ENCODE results near the gene MICAL2. TPM values are rescaled to one million over a fixed set of nuclear protein-coding genes. Genes with fewer than 3 reads are reported as not detected.

MICAL2 gene
- total and polyA plus RNA-seq, 2 donors (not counting 3 experiments of a cell fraction or from before 2014, with no cell fraction given) = 67.6 to 200 TPM

- dilution Hi-C loops (cut with MboI; ENCODE audit: extremely low pct_ligation_motif_present, low sequenced_read_pairs) (no loop called here), intact Hi-C loops (cut with micrococcal nuclease) (loop anchor here (1.0 kb wide), 1 partner anchor 149 kb away; no protein-coding TSS in a partner anchor)
- Histone ChIP-seq H3K36me3 (ENCODE audit: control insufficient read depth in 2 of 2, extremely low read depth in 1 of 2, insufficient read depth in 2 of 2, low read length in 2 of 2) (no peaks in the 10 kb centered on the region), H3K27me3 (ENCODE audit: control insufficient read depth in 2 of 2, insufficient read depth in 2 of 2, low read length in 2 of 2) (no peaks in the 10 kb centered on the region), H3K9me1 (replicated peaks; ENCODE audit: control insufficient read depth, extremely low read depth, insufficient read depth, low read length) (no peaks in the 10 kb centered on the region), H3K79me2 (ENCODE audit: control insufficient read depth, insufficient read depth, low read length) (no peaks in the 10 kb centered on the region), H3K9ac (replicated peaks; ENCODE audit: extremely low read depth, insufficient read depth, low read length) (peak overlapping the region; percentile 94), H3K9me3 (replicated peaks; ENCODE audit: control insufficient read depth, insufficient read depth, low read length) (no peaks in the 10 kb centered on the region), H3K4me2 (ENCODE audit: insufficient read depth, low read length) (peak overlapping the region; percentile 83), H3K4me1 (ENCODE audit: control insufficient read depth, extremely low read depth, insufficient read depth, low read length) (peaks cover 76% of the 10 kb centered on the region), H3K4me3 (replicated peaks in 1 of 3; ENCODE audit: insufficient read depth in 1 of 3, low read depth in 1 of 3, low read length in 3 of 3) (peak overlapping the region in 1 of 3 experiments; percentile 54), H2AFZ (ENCODE audit: low read depth, low read length) (no peak overlapping the region), H4K20me1 (replicated peaks; ENCODE audit: control insufficient read depth, extremely low read depth, insufficient read depth, low read length) (no peaks in the 10 kb centered on the region), H3K27ac (ENCODE audit: insufficient read depth, low read depth, low read length) (peak overlapping the region; percentile 99)
- FAIRE-seq (peak; percentile 55), DNase-seq (ENCODE audit: low read depth, low spot score) (peak; percentile 50)
- POLR2A ChIA-PET = interaction anchor here (0.7 to 2.5 kb wide), 10 partner anchors 24 to 223 kb away, joined by 3 to 12 read pairs (median 3); no protein-coding TSS in a partner anchor
- BruUV-seq (replicated peaks) = TSS peak; percentile 74
- CTCF ChIA-PET = interaction anchor here (0.6 to 6.9 kb wide), 42 partner anchors 7 to 279 kb away, joined by 3 to 77 read pairs (median 5); partner anchors contain the start of gene MICAL2
- TF ChIP-seq EZH2 (IDR thresholded peaks at IDR 0.05; ENCODE audit: borderline replicate concordance, low read depth, low read length, severe bottlenecking) (no peak), POLR2AphosphoS5 (IDR thresholded peaks at IDR 0.05; ENCODE audit: insufficient read depth, low read depth, low read length) (peak; percentile 38), MAX (IDR thresholded peaks at IDR 0.05; ENCODE audit: insufficient read depth, insufficient read length) (no peak), POLR2A (IDR thresholded peaks at IDR 0.05; ENCODE audit: low read depth, low read length) (peak; percentile 50), JUN (IDR thresholded peaks at IDR 0.05; ENCODE audit: borderline replicate concordance, insufficient read depth, insufficient read length, low read depth) (no peak), CTCF (IDR thresholded peaks at IDR 0.05; ENCODE audit: extremely low read depth in 1 of 2, insufficient read depth in 1 of 2, low read depth in 1 of 2, low read length in 2 of 2) (peak; percentile 14 to 35)
Observed at GRCh38 chr11:12087075-12088004, 23.1 kb upstream of the MICAL2 start.

All from endothelial cell of umbilical vein (primary cell).